ENCODE data around the gene ARHGAP9. TPM values are rescaled to one million over a fixed set of nuclear protein-coding genes. Genes with fewer than 3 reads are reported as not detected.

Gene ARHGAP9
- total RNA-seq: under 0.01 and 2.9 TPM in 2 replicates

DNA sequence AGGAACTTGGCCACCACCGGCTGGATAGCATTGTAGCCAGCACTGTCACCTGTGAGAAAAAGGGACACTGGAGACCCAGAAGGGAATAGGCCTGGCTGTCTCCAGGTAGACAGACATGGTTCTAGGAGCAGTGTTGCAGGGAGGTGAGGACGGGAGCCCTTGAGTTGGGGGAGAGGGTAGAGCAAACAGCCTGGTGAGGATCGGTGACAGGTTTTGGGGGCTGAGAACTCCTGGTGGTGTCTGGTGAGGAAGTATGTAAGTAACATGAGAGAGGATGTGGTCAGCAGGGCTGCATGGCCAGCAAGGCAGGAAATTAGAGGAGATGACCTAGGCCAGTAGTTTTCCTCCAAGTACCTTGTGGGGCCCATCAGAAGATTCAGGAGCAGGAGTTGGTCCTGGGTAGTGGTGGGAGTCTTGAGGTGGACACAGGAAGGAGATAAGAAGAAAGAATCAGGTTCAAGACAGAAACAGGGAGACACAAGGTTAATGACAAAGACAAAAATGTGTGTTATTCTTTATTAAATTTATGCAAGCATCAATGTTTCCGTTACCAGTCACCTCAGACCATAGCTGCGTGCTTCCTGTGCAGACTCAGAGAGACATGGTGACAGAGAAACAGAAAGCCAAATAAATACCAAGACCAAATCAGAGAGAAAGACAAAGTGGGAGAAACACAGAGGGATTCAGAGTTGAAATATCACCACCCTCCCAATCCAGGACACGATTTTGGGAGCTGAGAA lies at the start of gene ARHGAP9:
ARHGAP9 (minus strand) TSS at position 491 of the 740 bp plus-strand sequence; CDS start at position 31, 460 bp downstream.

DNA sequence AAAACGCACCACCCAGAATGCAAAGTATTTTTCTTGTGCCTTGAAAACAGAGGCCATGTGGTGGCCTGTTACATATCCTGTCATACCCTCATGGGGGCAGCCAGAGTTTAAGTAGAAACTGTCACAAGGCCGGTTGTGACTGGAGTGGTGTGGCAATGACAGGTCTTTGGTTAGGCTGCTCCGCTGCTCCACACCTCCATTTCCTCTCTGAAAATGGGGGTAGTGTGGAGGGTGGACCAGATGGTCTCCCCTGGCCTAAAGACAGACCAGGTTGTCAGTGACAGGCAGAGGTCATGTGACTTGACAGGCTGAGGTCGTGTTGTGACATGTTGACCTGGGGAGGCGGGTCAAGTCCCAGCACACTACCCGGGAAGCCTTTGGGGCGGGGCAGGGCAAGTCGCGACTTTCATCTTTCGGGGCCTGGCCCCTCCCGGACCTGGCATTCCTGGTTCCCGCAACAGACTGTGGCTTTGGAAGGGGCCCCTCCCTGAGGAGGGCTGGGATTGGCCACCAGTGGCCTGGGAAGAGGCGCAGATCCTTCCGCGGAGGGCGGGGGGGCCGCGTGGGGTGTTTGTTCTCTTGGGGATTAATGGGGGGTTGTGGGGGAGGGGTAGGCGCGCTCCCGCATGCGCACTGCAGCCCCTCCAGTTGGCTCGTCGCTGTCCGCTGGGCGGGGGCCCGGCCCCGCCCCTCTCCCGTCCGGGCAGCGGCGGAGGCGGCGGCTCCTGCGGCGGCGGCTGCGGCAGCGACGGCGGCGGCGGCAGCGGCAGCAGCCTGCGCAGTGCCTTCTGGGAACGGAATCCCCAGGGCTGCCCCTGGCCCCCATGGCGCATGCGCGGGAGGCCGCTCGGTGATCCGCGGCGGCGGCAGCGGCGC lies 42.6 kb upstream of the ARHGAP9 start, which contains the start of gene MBD6:
MBD6 (plus strand) TSS at position 814 of the 876 bp plus-strand sequence. CDS start 1,480 bp downstream, outside the sequence.

DNA sequence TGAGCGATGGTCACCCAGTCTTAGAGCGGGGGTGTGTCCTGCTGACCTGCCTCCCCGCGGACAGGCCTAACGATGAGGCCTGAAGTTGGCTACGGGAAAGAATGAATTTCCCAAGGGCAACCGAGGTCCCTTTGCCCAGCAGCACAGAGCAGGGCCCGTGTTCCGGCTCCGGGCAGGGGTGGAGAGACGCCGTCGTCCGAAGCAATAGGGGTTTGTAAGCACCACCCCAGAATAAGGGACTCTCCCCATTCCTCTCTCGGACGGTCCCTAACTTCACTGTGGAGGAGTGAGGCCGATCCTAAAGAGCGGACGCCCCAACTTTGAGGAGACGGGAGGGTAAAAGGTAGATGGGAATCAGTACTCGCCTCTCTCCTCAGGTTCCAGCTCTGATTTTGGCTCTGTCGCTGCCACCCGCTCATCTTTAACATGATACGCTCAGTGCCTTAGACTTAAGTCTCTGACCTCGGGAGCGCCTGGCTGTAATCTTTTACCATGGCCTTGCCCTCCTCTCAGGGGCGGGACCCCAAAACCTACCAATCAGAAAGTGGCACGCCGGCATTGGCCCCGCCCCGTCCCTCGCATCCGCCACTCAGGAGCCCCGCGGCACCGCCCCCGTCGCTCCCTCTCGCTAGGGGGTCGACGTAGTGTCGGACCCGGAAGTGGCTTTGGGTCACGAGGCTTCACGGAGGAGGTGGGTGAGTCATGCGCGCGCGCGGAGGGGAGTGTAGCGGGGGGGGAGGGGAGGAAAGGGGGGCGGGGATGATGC lies 40.6 kb upstream of the ARHGAP9 start, which contains the start of gene DDIT3:
DDIT3 (minus strand) TSS at position 462 of the 766 bp plus-strand sequence. CDS start 3,108 bp downstream, outside the sequence.

DNA sequence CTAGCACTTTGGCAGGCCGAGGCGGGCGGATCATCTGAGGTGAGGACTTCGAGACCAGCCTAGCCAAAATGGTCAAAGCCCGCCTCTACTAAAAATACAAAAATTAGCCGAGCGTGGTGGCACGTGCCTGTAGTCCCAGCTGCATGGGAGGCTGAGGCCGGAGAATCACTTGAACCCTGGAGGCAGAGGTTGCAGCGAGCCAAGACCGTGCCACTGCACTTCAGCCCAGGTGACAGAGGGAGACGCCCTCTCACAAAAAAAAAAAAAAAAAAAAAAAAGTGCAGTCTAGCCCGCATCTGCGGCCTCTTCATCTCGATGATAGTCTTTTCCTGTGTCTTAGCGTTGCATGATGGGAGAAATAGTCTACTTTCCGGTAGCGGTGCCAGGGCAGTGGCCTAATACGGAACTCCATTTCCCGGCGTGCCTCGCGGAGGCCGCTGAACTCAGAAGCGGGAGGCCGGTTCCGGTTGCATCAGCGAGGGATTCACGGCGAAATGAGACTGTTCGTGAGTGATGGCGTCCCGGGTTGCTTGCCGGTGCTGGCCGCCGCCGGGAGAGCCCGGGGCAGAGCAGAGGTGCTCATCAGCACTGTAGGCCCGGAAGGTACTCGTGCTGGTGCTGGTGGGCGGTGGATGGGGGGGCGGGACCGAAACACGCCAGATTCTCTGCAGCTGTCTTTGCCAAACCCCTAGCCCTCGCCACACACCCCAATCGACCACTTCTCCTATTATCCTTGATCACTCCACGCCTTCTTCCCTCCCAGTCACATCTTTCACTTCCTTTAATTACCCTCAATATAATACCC lies 8.1 kb upstream of the ARHGAP9 start, which contains the start of gene MARS1:
MARS1 (plus strand) TSS at position 472 of the 805 bp plus-strand sequence; CDS start at position 495, 23 bp downstream.

DNA sequence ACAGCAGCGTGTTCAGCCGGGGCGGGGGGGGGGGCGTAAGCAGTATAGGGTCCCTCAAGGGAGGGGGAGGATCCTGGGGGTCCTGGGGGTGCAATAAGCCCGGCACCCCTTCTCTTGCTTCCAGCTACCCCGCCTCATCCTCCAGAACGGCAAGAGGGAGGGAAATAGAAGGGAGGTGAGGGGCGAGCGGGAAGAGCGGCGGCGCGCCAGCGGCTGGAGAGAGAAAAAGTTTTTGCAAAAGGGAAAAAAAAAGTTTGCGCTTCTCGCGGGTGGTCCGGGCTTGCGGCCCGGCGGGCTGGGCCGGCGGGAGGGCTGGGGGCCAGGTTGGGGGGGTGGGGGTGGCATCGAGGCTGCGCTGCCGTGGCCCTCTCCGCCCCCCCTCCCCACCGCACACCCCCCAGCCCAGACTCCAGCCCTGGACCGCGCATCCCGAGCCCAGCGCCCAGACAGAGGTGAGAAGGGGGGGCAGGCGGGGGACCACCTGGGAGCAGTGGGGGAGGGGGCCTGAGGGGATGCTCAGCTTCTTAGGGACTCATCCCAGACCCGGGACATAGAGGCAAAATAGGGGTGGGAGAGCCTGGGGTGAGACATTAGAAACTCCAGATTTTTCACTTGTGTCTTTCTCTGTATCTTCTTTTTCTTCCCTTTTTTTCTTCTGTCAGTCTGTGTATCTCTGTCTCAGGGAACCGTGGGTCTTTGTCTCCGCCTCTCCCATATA lies 19.8 kb downstream of the ARHGAP9 start, which contains the start of gene GLI1:
GLI1 (plus strand) TSS at position 36 of the 718 bp plus-strand sequence. CDS start 3,907 bp downstream, outside the sequence.

DNA sequence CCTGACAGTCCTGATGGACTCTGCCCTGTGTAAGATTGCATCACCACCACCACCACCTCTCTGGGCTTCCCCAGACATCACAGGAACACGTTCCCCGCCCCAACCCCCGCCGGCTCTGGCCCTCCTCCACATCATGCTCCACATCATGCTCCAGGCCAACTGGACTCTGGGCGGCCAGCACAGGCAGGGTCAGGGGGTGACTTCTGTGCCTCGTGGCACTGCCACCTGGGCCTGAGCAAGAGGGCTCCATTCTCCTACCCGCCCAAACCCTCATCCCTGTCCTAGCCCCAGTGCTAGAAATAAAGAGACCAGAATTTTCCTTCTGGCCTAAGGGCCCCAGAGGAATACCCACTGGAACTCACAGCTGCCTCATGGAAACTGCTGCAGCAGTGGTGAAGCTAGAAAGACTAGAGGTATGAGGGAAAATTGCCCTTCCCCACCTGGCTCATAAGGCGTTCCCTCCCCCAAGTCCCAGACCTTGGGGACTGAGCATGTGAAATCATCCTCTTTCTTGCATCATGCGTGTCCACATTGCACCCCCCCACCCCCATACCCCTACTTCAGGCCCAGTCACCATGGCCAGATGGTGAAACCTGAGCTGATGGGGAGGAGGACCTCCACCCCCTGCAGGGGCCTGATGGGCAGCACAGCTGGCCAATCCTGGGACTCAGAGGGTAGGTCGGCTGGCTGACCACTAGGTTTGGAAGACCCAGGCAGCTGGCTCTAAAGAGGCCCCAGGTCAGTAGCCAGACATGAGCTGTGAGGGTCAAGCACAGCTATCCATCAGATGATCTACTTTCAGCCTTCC lies 24.9 kb downstream of the ARHGAP9 start, which contains the start of gene INHBE:
INHBE (plus strand) TSS at position 742 of the 808 bp plus-strand sequence. CDS start 230 bp downstream, outside the sequence.

DNA sequence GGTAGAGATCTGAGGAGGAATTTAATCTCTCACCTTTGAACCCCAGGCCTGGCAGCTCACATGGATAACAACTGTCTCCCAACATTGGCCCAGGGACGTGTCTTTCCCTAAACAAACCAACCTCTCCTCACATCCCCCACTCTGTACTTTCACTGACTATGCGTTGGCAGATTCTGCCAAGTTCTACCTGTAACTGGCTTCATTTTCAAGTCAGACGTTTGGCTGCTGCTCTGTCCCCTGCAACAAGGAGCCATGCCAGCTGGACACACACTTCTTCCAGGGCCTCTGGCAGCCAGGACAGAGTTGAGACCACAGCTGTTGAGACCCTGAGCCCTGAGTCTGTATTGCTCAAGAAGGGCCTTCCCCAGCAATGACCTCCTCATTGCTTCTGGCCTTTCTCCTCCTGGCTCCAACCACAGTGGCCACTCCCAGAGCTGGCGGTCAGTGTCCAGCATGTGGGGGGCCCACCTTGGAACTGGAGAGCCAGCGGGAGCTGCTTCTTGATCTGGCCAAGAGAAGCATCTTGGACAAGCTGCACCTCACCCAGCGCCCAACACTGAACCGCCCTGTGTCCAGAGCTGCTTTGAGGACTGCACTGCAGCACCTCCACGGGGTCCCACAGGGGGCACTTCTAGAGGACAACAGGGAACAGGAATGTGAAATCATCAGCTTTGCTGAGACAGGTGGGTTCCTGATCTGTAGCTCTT lies 45.0 kb downstream of the ARHGAP9 start, which contains the start of gene INHBC:
INHBC (plus strand) TSS at position 268 of the 707 bp plus-strand sequence; CDS start at position 371, 103 bp downstream.

DNA sequence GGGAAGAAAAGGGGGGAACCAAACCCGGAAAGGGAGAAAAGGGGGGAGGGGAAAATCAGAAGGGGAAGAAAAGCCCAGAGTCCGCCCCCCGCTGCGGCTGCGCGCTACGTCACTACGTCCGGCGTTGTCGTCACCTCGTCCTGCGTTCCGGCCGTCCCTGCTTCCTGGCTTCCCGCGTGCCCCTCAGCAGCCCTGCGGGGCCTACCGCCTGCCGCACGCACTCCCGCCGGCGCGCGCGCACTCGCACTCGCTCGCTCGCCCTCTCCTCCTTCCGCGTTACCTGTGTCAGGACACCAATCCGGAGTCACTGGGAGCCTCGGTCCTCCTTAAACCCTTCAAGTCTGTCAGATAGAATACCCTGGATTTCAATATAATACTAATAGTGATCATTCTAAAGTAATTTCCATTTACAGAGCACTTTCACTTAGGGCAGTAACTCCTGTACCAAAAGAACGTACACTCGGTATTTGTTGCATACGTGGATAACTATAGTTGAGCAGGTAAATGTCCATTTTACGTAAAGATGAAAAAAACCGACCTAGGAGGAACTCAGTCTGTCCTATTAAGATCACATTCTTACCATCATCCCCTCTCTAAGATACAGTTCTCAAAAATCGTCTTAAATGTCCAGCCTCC lies 48.6 kb downstream of the ARHGAP9 start, which contains the start of gene R3HDM2:
R3HDM2 (minus strand) TSS at position 113 of the 636 bp plus-strand sequence. CDS start 120,615 bp downstream, outside the sequence.

Other genes starting within 250 kb of the ARHGAP9 start
- not detected in 2 replicates for gene STAC3, start 228.7 kb downstream of the ARHGAP9 start, total RNA-seq
- gene R3HDM2, start 48.8 kb downstream of the ARHGAP9 start, total RNA-seq: 15.2 and 18.1 TPM in 2 replicates
- gene INHBC, start 45.1 kb downstream of the ARHGAP9 start, total RNA-seq: not detected in 2 replicates
- 0.36 and 1.1 TPM in 2 replicates for gene INHBE, start 24.6 kb downstream of the ARHGAP9 start, total RNA-seq
- gene GLI1, start 20.1 kb downstream of the ARHGAP9 start, total RNA-seq: not detected in 2 replicates
- 82.6 and 93.7 TPM in 2 replicates for gene MARS1, start 8.2 kb upstream of the ARHGAP9 start, total RNA-seq
- 43.5 and 52.7 TPM in 2 replicates for gene DDIT3, start 40.6 kb upstream of the ARHGAP9 start, total RNA-seq
- 9.9 and 15.0 TPM in 2 replicates for gene MBD6, start 43.0 kb upstream of the ARHGAP9 start, total RNA-seq
- gene DCTN2, start 67.3 kb upstream of the ARHGAP9 start, total RNA-seq: 126 and 150 TPM in 2 replicates
- not detected in 2 replicates for gene KIF5A, start 70.2 kb upstream of the ARHGAP9 start, total RNA-seq
- 11.0 and 19.4 TPM in 2 replicates for gene PIP4K2C, start 111.3 kb upstream of the ARHGAP9 start, total RNA-seq
- 4.7 and 5.3 TPM in 2 replicates for gene DTX3, start 125.0 kb upstream of the ARHGAP9 start, total RNA-seq
- 10.5 and 11.0 TPM in 2 replicates for gene ARHGEF25, start 131.6 kb upstream of the ARHGAP9 start, total RNA-seq
- gene B4GALNT1, start 153.3 kb upstream of the ARHGAP9 start, total RNA-seq: 0.16 and 0.18 TPM in 2 replicates
- 310 and 312 TPM in 2 replicates for gene OS9, start 214.3 kb upstream of the ARHGAP9 start, total RNA-seq